ENCODE results near the gene MBL2.

DNA sequence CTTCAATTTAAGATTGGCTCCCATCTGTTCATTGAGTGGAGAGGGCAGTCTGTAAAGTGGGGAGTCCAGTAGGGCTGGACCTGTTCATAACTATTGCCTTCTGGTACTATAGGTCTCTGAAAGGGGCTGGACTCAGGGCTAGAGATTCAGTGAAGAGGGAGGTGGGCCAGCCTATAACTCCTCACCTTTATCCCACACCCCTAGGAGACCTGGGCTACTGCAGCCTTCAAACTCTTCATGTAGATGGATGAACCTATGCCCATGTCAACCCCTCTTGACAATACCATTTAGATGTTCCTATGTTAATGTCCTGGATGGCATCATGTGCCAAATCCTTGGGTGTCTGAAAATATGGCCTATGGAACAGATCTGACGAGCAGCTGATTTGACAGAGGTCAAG is 22.0 kb downstream of the MBL2 start:
- TF ChIP-seq POLR2AphosphoS5 (IDR thresholded peaks at IDR 0.05) (no peak), EP300 (IDR thresholded peaks at IDR 0.05; ENCODE audit: low read depth) (no peak), POLR2A (IDR thresholded peaks at IDR 0.05) (no peak)
- TF ChIP-seq, protein P1, sequence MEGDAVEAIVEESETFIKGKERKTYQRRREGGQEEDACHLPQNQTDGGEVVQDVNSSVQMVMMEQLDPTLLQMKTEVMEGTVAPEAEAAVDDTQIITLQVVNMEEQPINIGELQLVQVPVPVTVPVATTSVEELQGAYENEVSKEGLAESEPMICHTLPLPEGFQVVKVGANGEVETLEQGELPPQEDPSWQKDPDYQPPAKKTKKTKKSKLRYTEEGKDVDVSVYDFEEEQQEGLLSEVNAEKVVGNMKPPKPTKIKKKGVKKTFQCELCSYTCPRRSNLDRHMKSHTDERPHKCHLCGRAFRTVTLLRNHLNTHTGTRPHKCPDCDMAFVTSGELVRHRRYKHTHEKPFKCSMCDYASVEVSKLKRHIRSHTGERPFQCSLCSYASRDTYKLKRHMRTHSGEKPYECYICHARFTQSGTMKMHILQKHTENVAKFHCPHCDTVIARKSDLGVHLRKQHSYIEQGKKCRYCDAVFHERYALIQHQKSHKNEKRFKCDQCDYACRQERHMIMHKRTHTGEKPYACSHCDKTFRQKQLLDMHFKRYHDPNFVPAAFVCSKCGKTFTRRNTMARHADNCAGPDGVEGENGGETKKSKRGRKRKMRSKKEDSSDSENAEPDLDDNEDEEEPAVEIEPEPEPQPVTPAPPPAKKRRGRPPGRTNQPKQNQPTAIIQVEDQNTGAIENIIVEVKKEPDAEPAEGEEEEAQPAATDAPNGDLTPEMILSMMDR (IDR thresholded peaks at IDR 0.05): no peak

Measured in transverse colon (tissue), 4 donors.